ENCODE measurements around the gene LINC00632.

Gene LINC00632

GRCh38 chrX:140836874-140837273, 127.3 kb downstream of the LINC00632 start:
- no peak for DNase-seq
- Mint-ChIP-seq H3K4me3 (no peak overlapping the region), H3K4me1 (no peaks in the 10 kb centered on the region), H3K9me3 (peaks cover 33% of the 10 kb centered on the region), H3K36me3 (ENCODE audit: low read depth) (no peaks in the 10 kb centered on the region), H3K27me3 (ENCODE audit: low read depth, poor library complexity) (peaks cover 4% of the 10 kb centered on the region), H3K27ac (no peak overlapping the region)
- no peak for TF ChIP-seq CTCF (IDR thresholded peaks at IDR 0.05)

Measured in nephron progenitor cell (in vitro differentiated cells).